ENCODE data around the gene ESYT2. TPM values are rescaled to one million over a fixed set of nuclear protein-coding genes. Genes with fewer than 3 reads are reported as not detected.

Gene ESYT2
- total RNA-seq, 2 experiments from 2014 or later, result 52.1 to 52.5 TPM

DNA sequence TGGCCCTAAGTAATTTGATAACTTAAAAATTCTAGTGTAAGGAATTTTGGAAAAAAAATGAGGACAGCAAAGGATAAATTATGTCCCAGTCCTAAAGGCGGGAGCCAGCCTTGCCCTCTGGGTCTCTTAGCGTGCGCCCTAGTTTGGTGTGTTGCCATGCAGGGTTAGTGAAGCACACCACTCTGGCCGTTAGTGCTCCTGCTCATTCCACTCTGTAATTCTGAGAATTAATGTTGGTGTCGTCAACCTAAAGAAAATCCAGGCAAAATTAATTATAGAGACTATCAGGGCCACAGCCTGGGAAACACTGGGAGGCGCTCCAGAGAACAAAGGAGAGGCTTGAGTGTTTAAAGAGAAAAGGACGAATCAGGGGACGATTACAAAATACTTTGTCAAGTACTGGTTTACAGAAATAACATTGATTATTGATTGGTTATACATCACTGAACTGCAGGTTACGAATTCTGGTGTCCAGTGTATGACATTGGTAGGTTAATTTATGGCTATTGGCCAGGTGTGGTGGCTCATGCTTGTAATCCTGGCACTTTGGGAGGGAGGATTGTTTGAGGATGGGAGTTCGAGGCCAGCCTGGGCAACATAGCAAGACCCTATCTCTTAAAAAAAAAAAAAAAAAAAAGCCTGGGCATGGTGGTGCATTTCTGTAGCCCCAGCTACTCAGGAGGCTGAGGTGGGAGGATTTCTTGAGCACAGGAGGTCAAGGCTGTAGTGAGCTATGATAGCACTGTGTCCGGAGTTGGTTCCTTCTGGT is 32.8 kb upstream of the ESYT2 start:
- Mint-ChIP-seq H3K4me3 (peak overlapping the region; percentile 37), H3K36me3 (peaks cover 15% of the 10 kb centered on the region), H3K9me3 (peaks cover 2% of the 10 kb centered on the region), H3K4me1 (peaks cover 50% of the 10 kb centered on the region), H3K27ac (peak overlapping the region; percentile 51), H3K27me3 (no peaks in the 10 kb centered on the region)
- DNase-seq, result no peak

DNA sequence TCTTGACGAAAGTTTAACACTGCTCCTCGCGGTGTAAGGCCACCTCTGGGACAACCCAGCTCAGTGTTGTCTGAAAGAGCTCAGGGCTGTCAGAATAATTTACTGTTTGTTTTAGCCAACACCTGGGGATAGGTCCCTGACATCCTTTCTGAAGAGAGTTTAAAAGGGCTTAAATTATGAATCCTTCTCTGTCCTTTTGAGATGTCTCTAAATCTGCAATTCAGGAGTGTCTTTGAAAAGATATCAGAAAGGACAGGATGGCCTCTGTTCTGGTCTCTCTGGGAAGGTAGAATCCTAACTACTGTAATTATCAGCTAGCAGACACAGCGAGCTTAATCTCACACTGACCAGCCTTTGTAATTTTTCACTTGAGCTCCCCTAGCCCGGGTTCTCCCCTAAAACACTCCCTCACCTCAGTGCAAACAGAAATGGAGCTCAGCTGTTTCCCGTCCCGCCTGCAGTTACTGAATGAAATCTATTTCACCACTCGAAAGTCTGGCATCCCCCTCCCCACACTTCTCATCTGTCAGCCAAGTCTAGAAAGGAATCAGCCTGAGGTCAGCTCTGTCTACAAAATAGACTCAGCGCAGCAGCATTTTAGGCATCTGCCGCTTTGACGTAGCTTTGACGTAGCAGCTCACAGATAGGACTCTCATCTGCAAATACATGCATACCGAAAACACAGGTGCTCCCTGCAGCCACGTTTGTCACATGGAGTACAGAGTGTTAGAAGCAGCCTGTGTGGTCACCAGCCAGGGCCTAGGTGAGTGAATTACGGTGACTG is 31.9 kb upstream of the ESYT2 start:
- Mint-ChIP-seq H3K36me3 (peaks cover 15% of the 10 kb centered on the region), H3K9me3 (peaks cover 2% of the 10 kb centered on the region), H3K4me3 (no peak overlapping the region), H3K27ac (no peak overlapping the region), H3K27me3 (no peaks in the 10 kb centered on the region), H3K4me1 (peaks cover 50% of the 10 kb centered on the region)
- no peak for DNase-seq

DNA sequence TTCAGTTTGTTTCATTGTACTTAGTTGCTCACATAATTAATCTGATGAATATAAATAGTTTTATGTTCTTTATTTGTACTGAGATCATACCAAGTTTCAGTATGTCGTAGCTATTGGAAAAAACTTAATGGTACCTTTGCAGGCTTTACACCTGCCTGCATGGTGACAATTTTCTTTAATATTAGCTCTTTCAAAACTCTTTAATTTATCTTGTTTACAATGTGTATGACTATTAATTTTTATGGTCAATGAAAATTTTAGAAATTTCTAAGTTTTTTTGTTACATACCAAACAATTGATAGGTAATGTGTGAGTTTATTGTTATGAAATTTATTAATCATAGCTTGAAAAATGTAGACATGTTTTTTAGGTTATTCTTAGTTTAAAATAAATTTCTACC is 31.1 kb upstream of the ESYT2 start:
- no peak overlapping the region for H3K4me3 Mint-ChIP-seq
- no peak for DNase-seq
- H3K27me3 Mint-ChIP-seq, result no peaks in the 10 kb centered on the region
- peaks cover 45% of the 10 kb centered on the region for H3K4me1 Mint-ChIP-seq
- H3K9me3 Mint-ChIP-seq, result peaks cover 2% of the 10 kb centered on the region
- no peak overlapping the region for H3K27ac Mint-ChIP-seq
- peaks cover 15% of the 10 kb centered on the region for H3K36me3 Mint-ChIP-seq

DNA sequence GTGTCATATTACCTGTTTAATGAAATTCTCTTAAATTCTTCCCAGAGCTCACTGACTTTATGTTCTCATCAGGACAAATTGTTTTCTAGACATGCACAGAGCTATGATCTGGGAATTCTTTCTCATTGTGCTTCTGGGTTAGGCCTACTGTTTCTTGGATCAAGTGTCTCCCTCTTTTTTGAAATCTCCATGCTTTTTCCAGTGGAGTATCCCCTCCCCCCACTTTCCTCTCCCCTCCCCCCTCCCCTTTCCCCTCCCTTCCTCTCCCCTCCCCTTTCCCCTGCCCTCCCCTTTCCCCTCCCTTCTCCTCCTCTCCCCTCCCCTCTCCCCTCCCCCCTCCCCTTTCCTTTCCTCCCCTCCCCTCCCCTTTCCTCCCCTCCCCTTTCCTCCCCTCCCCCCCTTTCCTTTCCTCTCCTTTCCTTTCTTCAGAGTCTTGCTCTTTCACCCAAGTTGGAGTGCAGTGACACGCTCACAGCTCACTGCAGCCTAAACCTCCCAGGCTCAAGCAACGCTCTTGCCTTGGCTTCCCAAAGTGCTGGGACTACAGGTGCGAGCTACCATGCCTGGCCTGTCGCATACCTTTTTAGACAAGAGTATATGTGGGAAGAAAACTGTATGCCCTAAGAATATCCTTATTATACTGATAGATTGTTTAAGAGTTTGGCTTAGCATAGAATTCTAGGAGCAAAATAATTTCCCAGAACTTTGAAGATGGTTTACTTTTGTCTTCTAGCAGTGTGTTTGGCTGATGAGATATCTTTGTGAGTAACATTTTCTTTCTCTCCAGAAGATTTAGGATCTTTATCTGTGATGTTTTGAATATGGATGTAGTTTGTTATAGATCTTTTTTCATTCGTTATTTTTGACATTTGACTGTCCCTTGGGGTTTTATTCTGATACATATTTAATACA is 29.5 kb upstream of the ESYT2 start:
- DNase-seq, result no peak
- Mint-ChIP-seq H3K4me3 (peak overlapping the region; percentile 33), H3K9me3 (peaks cover 2% of the 10 kb centered on the region), H3K27ac (peak overlapping the region; percentile 57), H3K36me3 (peaks cover 6% of the 10 kb centered on the region), H3K4me1 (peaks cover 30% of the 10 kb centered on the region), H3K27me3 (no peaks in the 10 kb centered on the region)

DNA sequence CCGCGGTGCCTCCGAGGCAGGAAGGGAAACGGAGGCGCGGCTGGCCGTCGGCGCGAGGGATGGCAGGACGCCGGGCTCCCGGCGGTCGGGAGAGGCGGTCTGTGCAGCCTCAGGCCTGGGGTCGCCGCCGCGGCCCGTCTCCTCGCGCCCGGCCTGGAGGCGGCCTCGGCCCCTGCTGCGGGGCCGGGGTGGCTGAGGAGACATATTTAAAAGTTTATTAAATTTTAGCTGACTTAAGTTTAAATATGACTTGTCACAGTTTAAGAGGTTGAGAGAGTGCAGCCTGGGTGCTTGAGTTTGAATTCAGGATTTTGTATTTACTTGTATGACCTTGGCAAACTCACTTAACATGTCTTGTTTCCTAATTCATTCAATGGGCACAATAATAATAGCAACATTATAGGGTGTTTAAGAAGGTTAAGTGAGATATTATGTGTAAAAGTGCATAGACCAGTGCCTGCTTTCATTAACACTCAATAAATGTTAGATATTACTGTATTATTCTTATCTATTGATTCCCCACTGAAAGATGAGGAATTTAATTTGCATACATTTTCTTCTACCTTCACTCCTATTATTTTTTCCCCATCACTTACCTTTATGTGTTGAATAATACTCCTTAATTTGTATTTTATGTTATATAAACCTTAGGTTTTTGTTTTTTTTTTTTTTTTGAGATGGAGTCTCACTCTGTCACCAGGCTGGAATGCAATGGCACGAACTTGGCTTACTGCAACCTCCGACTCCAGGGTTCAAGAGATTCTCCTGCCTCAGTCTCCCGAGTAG is 27.8 kb upstream of the ESYT2 start:
- no peaks in the 10 kb centered on the region for H3K9me3 Mint-ChIP-seq

DNA sequence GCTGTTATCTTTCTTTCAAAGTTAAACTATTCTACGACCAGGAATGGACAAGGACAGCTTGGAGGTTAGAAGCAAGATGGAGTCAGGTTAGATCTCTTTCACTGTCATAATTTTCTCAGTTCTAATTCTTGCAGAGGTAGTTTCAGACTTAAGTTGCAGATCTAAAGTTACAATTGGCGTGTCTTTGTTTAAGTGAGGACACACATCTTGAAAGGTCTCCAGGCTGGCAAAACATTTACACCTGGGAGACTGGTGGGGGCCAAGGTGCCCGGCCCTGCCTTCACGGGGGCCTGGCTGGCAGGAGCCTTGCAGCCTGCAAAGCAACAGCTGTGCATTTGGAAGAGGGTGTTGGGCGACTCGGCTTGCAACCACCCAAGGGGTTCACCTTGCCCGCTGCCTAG is 25.4 kb upstream of the ESYT2 start:
- H3K27me3 Mint-ChIP-seq, result no peaks in the 10 kb centered on the region
- no peaks in the 10 kb centered on the region for H3K9me3 Mint-ChIP-seq
- H3K27ac Mint-ChIP-seq, result no peak overlapping the region
- H3K4me3 Mint-ChIP-seq, result peak overlapping the region; percentile 22
- DNase-seq, result no peak
- H3K4me1 Mint-ChIP-seq, result peaks cover 16% of the 10 kb centered on the region
- H3K36me3 Mint-ChIP-seq, result no peaks in the 10 kb centered on the region

More for the DNA sequence above, 27.8 kb upstream of the ESYT2 start:
- Mint-ChIP-seq H3K4me1 (peaks cover 18% of the 10 kb centered on the region), H3K27me3 (no peaks in the 10 kb centered on the region), H3K4me3 (peak overlapping the region; percentile 98), H3K27ac (peak overlapping the region; percentile 51), H3K36me3 (peaks cover 1% of the 10 kb centered on the region)
- no peak for DNase-seq

DNA sequence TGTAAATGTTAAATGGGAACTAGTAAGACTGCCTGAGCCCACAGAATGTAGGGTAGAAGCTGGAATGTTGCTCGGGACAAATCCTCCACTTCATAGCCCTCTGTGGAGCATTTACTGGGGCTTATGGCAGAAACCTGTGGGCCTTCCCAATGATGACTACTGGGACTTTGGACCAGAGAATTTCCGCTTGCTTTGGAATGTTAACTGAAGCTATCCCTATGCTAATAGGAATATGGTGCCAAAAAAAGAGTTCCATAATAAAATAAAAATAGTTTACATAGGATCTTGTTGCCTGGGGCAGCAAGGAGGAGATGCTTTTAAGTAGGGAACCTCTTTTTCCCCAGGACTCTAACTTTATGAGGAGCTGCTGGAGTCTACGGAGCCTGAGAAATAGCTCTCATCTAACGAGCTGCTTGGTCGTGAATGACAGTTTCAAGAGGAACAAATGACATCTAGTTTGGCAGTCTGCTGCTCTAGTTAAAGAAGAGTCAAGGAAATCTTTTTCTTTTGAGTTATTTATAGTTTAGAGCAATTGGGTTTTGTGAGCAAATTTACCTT is 21.3 kb upstream of the ESYT2 start:
- H3K36me3 Mint-ChIP-seq, result peaks cover 13% of the 10 kb centered on the region
- no peak overlapping the region for H3K4me3 Mint-ChIP-seq
- H3K4me1 Mint-ChIP-seq, result peaks cover 22% of the 10 kb centered on the region
- H3K9me3 Mint-ChIP-seq, result peaks cover 11% of the 10 kb centered on the region
- no peak overlapping the region for H3K27ac Mint-ChIP-seq
- DNase-seq, result no peak
- no peaks in the 10 kb centered on the region for H3K27me3 Mint-ChIP-seq

DNA sequence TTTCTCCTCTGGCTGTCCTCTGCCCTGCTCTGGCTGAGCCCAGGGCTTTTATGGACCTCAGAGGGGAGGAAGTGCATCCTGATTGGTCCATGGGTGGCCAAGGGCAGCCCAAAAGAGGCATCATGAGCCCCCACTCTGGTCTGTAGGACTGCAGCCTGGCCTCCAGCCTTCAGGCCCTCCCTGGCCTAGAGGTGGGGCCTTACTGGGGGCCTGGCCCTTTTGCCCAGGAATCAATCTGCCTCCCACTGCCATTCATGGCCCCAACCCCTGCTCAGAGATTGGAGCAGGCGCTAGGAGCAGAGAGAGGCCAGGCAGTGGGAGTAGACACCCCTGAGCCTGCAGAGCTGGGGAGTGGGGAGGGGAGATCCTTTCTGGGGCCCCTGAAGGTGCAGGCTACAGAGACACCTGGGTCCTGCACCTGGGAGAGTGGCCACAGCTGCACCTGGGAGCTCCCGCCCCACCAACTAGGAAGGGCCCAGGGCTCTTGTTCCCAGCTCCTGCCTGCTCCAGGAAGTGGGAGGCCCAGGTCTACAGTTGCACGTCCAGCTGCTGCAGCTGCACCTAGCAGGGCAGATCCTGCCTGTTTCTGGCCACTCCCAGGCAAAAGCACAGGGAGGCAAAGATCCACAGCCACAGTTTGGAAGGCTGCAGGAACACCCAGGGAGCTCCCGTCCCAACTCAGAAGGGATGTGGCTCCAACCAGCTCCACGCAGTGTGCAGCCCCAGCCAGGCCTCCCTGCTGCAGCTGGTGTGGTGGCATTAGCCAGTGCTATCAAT is 20.6 kb upstream of the ESYT2 start:
- peaks cover 11% of the 10 kb centered on the region for H3K9me3 Mint-ChIP-seq

DNA sequence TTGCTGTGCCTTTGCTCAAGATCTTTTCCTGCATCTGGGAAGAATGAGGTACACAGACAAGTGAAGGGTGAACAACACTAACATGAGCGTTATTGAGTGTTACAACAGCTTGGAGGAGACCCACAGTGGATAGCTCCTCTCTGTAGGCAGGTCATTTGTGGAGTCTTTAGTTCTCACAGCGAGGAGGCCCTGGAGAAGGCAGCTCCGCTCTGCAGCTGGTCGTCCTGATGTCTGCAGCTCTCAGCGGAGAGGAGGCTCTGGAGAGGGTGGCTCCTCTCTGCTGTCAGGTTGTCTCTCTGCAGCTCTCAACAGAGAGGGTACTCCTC is 20.1 kb upstream of the ESYT2 start:
- Mint-ChIP-seq H3K27me3 (no peaks in the 10 kb centered on the region), H3K9me3 (peaks cover 11% of the 10 kb centered on the region), H3K4me3 (no peak overlapping the region), H3K27ac (no peak overlapping the region), H3K36me3 (peaks cover 13% of the 10 kb centered on the region), H3K4me1 (peaks cover 22% of the 10 kb centered on the region)
- no peak for DNase-seq

More for the DNA sequence above, 20.6 kb upstream of the ESYT2 start:
- H3K36me3 Mint-ChIP-seq, result peaks cover 13% of the 10 kb centered on the region
- no peak overlapping the region for H3K4me3 Mint-ChIP-seq
- DNase-seq, result no peak
- no peak overlapping the region for H3K27ac Mint-ChIP-seq
- no peaks in the 10 kb centered on the region for H3K27me3 Mint-ChIP-seq
- peaks cover 22% of the 10 kb centered on the region for H3K4me1 Mint-ChIP-seq

DNA sequence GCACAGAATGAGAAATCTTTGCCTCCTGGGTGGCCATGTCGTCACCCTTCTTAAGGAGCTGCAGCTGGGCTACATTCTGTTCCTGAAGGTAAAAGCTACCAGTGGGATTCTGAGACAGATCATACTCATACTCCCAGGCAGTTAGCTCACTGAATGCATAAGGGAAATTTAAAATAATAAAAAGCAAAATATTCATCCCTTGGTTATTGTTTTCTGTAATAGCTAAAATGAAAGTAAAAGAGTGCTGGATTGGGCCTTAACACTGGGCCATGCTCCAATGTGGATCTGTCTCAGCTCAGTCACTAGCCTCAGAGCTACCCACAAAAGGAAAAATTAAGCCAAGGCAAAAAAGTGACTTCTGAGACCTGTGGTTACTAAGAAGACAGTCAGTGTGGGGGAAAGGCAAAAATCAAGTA is 18.1 kb upstream of the ESYT2 start:
- Mint-ChIP-seq H3K27me3 (no peaks in the 10 kb centered on the region), H3K36me3 (peaks cover 13% of the 10 kb centered on the region), H3K4me1 (peaks cover 26% of the 10 kb centered on the region), H3K9me3 (peaks cover 11% of the 10 kb centered on the region), H3K27ac (peak overlapping the region; percentile 96), H3K4me3 (peak overlapping the region; percentile 78)
- DNase-seq, result no peak

DNA sequence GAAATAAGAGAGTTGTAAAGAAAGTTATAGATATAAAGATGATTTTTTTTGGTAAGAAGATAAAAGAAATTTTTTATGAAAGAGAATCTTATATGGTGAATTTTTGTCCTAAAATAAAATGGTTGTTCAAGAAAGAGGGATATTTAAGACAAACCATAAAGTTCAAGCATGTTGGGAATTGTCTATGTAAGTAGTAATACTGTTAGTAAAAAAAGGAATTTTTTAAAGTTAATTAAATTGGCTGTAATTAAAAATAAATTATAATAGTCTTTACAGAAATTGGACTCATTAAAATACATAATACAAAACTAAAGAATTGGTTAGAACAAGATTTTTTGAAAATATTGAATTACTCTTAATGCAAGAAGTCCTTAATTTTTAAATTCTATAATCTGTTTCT is 17.0 kb upstream of the ESYT2 start:
- H3K27me3 Mint-ChIP-seq, result no peaks in the 10 kb centered on the region
- H3K4me3 Mint-ChIP-seq, result no peak overlapping the region
- peaks cover 29% of the 10 kb centered on the region for H3K4me1 Mint-ChIP-seq
- H3K27ac Mint-ChIP-seq, result no peak overlapping the region
- DNase-seq, result no peak
- peaks cover 11% of the 10 kb centered on the region for H3K9me3 Mint-ChIP-seq
- peaks cover 13% of the 10 kb centered on the region for H3K36me3 Mint-ChIP-seq

DNA sequence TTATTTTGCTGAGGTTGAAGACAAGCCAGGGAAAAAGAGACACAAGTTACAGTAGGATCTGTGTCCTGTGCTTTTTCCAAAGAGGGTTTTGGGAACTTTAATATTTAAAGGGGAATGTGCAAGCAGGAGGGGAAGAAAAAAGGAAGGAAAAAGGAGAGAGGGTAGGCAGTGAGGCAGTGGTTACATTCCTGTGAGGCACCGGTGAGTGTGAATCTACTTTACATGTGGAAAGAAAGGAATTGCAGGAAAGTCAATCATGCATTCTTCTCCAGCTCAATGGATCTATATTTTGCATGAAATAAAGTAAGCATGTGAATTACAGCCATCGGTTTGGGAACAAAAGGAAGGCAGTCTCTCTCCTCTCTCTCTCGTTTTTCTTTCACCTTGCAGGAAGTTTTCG is 14.5 kb upstream of the ESYT2 start:
- peaks cover 9% of the 10 kb centered on the region for H3K9me3 Mint-ChIP-seq
- peaks cover 10% of the 10 kb centered on the region for H3K36me3 Mint-ChIP-seq
- no peak overlapping the region for H3K4me3 Mint-ChIP-seq
- no peaks in the 10 kb centered on the region for H3K27me3 Mint-ChIP-seq
- H3K4me1 Mint-ChIP-seq, result peaks cover 23% of the 10 kb centered on the region
- DNase-seq, result no peak
- no peak overlapping the region for H3K27ac Mint-ChIP-seq

DNA sequence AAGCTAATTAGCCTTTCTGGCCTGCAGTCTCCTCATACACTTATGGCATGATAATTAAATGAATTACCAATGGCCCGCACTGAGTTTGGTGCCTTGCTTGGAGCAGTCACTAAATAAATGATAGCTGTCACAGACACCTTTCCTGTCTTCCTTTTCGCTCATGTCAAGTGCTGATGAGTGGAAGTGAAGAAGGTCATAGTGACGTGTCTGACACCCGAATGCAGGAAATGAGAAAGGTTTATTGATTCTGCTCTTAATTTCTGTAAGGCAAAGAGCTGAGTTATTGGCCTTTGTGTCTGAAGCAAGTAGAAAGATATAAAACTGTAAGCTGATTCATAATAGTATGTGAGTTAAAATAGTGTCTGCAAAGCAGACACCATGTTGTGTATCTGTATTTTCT is 13.2 kb upstream of the ESYT2 start:
- H3K4me1 Mint-ChIP-seq, result peaks cover 12% of the 10 kb centered on the region

More for the DNA sequence above, 13.2 kb upstream of the ESYT2 start:
- Mint-ChIP-seq H3K36me3 (peaks cover 4% of the 10 kb centered on the region), H3K27ac (peak overlapping the region; percentile 15), H3K27me3 (no peaks in the 10 kb centered on the region), H3K4me3 (no peak overlapping the region), H3K9me3 (peaks cover 5% of the 10 kb centered on the region)
- no peak for DNase-seq
